Heart left ventricle (tissue), 13 donors: ENCODE results near the gene TAF12.
"Not testable (repeated sequence)": the region's sequence is repeated elsewhere in the genome, so short reads cannot be mapped to it uniquely, and the experiment has no call there.

Source experiments
- POLR2A ChIP-seq, 2 donors: fragments of 450-650 bp; IDR thresholded peaks; one replicate each; pipeline ENCODE4 v1.6.1; 2017; ENCODE audit warnings: antibody characterized with exemption in 2 of 2, mild to moderate bottlenecking in 2 of 2, moderate library complexity in 2 of 2
- TF ChIP-seq, protein P1 (sequence below), 12 donors: fragments of 200-600 bp; sonication (generic) in 4 of 12; IDR thresholded peaks; one replicate each; pipeline versions ENCODE4 v1.5.0 to v1.8.0; 2018 to 2022; ENCODE audit warnings: antibody characterized with exemption in 12 of 12, mild to moderate bottlenecking in 5 of 12
- donor health status: ischemic (EF 13 %, LVEDD 7.1; RV severe dilation, severe dysfunction).
- donor health status: DM: no; HTN: yes; CAD: no.
- donor health status: DM: no; HTN: no; CAD: no.
- donor health status: ischemic (EF 25% LVEDD 6.9; RV normal size, moderate dysfunction).
- donor health status: ischemic (EF 25% LVEDD 5.7; RV mildly dilated, moderate dysfunction).
- donor health status: ischemic (EF 35%, LVEDD 5.7; RV mildly dilated, moderate dysfunction).
- donor health status: nonischemic (EF 11% LVEDD 7.7; RV severe dilation, severe dysfunction).
- donor health status: DM: yes; HTN: yes; CAD: no.
- donor health status: PGD.
- donor health status: ischemic (EF 29% LVEDD 5.4; RV normal size, mild dysfunction).
- donor health status: nonischemic (EF 23%, LVEDD 6.1; RV moderate dilation, normal function).

DNA sequence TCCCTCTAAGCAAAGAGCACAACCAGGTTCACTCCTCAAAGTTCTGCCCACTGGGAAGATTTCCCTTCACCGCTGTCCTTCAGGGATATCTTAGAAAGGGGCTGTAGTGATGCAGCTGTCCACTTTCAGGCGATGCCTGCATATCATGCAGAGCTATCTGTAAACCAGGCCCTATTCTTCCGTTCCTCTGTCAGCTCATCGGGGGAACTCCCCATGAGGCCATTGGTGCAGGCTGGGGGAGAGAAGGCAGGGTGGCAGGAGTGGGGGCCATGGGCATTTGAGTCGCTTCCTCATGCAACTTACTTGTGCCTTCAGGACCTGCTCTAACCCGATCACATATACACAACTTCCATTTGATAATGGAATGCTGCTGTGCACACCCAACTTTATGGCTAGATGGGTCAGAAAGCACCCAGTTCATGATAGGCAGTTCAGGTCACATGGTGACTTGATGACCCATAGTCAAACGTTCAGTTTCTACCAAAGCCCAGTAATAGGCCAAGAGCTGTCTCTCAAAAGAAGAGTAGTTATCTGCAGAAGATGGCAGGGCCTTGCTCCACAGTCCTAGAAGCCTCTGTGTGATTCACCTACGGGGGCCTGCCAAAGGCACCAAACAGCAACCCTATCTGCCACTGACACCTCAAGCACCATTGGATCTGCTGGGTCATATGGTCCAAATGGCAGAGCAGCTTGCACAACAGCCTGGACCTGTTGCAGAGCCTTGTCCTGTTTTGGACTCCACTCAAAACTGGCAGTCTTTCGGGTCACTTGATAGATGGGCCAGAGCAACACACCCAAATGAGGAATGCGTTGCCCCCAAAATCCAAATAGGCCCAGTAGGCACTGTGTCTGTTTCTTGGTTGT lies 12.8 kb upstream of the TAF12 start:
- TF ChIP-seq, protein P1, sequence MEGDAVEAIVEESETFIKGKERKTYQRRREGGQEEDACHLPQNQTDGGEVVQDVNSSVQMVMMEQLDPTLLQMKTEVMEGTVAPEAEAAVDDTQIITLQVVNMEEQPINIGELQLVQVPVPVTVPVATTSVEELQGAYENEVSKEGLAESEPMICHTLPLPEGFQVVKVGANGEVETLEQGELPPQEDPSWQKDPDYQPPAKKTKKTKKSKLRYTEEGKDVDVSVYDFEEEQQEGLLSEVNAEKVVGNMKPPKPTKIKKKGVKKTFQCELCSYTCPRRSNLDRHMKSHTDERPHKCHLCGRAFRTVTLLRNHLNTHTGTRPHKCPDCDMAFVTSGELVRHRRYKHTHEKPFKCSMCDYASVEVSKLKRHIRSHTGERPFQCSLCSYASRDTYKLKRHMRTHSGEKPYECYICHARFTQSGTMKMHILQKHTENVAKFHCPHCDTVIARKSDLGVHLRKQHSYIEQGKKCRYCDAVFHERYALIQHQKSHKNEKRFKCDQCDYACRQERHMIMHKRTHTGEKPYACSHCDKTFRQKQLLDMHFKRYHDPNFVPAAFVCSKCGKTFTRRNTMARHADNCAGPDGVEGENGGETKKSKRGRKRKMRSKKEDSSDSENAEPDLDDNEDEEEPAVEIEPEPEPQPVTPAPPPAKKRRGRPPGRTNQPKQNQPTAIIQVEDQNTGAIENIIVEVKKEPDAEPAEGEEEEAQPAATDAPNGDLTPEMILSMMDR (IDR thresholded peaks at IDR 0.05): not testable (repeated sequence)
- not testable (repeated sequence) for TF ChIP-seq POLR2A (IDR thresholded peaks at IDR 0.05)
